T-helper 1 cell treated with Interleukin-12 subunit alpha and Interleukin-12 subunit beta and Interleukin-4 antibody, amounts not matched to agents 30 μg/mL and 1 μg/mL, for 36 hours (primary cell): ENCODE measurements around the gene GSTA2.

Source experiments
- H3K27ac Mint-ChIP-seq: one replicate; pipeline ENCODE4 v1.8.0; 2021; ENCODE audit warnings: mild to moderate bottlenecking, mixed read lengths
- H3K27me3 Mint-ChIP-seq: one replicate; pipeline ENCODE4 v1.8.0; 2021; ENCODE audit warnings: low read depth, mixed read lengths
- H3K36me3 Mint-ChIP-seq: one replicate; pipeline ENCODE4 v1.8.0; 2021; ENCODE audit warnings: low read depth, mixed read lengths
- H3K4me1 Mint-ChIP-seq: one replicate; pipeline ENCODE4 v1.8.0; 2021; ENCODE audit warnings: low read depth, mixed read lengths
- H3K4me3 Mint-ChIP-seq: one replicate; pipeline ENCODE4 v1.8.0; 2021; ENCODE audit warnings: mild to moderate bottlenecking, moderate library complexity, mixed read lengths
- H3K9me3 Mint-ChIP-seq: one replicate; pipeline ENCODE4 v1.8.0; 2021; ENCODE audit warnings: mixed read lengths

GSTA2 gene

GRCh38 chr6:52745764-52746201 is 17.5 kb downstream of the GSTA2 start:
- no peak overlapping the region for H3K27ac Mint-ChIP-seq
- no peaks in the 10 kb centered on the region for H3K36me3 Mint-ChIP-seq
- H3K9me3 Mint-ChIP-seq = no peaks in the 10 kb centered on the region
- no peaks in the 10 kb centered on the region for H3K4me1 Mint-ChIP-seq
- no peak overlapping the region for H3K4me3 Mint-ChIP-seq
- H3K27me3 Mint-ChIP-seq = no peaks in the 10 kb centered on the region

- no peak overlapping the region for H3K4me3 Mint-ChIP-seq
- H3K9me3 Mint-ChIP-seq = no peaks in the 10 kb centered on the region
- no peaks in the 10 kb centered on the region for H3K4me1 Mint-ChIP-seq
- no peaks in the 10 kb centered on the region for H3K36me3 Mint-ChIP-seq
- no peak overlapping the region for H3K27ac Mint-ChIP-seq
- H3K27me3 Mint-ChIP-seq = no peaks in the 10 kb centered on the region
Observed at GRCh38 chr6:52741872-52742271, 21.4 kb downstream of the GSTA2 start.

DNA sequence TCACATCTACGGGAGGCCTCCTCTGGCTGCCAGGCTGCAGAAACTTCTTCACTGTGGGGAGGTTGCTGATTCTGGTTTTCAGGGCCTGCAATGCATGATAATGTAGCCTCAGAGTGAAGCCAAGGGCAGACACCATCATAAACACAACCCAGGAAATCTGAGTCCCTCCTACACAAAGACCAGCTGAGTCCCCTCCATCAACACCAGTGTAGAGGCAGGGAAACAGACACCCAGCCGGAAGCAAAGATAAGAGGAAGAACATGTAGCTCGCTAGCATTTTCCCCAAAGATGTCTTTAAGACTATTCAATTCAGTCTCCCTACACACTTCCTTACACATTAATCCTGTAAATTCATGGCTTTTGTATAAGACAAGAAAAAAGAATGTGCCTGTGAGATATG is 23.6 kb downstream of the GSTA2 start:
- Mint-ChIP-seq H3K9me3 (no peaks in the 10 kb centered on the region), H3K4me1 (no peaks in the 10 kb centered on the region), H3K36me3 (no peaks in the 10 kb centered on the region), H3K27me3 (no peaks in the 10 kb centered on the region), H3K4me3 (no peak overlapping the region), H3K27ac (no peak overlapping the region)

DNA sequence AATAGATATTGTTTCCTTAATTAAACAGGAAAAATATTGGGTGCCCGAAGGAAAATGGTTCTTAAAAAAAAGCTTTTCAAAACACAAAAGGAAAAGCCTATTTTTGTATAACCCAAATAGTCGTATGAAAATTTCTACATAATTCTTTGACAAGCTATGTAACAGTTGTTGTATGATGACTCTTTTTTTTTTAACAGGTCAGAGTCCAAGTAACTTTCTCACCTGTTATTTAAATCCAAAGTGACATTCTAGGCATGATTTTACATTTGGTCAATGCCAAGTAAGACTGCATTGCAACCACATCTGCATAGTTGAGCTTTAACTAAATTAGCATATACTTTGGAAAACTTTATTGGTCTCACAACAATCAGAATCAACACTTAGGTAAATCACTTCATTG is 24.1 kb downstream of the GSTA2 start:
- H3K4me1 Mint-ChIP-seq = no peaks in the 10 kb centered on the region
- H3K27me3 Mint-ChIP-seq = no peaks in the 10 kb centered on the region
- no peaks in the 10 kb centered on the region for H3K9me3 Mint-ChIP-seq
- H3K36me3 Mint-ChIP-seq = no peaks in the 10 kb centered on the region
- H3K27ac Mint-ChIP-seq = no peak overlapping the region
- H3K4me3 Mint-ChIP-seq = no peak overlapping the region

DNA sequence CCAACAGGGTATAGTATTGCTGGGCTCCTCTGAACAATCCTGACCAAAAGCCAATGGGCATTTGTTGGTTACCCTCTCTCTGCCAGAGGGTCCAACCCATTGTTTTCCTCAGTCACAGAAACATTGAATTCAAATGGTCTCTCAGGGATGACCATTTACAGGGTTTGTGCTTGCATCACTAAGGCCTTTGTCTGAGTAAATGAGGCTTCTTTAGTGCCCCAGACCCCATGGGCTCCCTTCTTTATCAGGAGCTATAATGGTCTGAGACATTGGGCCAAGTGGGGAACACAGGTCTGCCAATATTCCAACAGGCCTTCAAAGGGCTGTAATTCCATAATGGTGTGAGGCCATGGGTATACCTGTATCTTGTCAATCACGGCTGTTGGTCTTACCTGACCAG is 27.1 kb downstream of the GSTA2 start:
- H3K27me3 Mint-ChIP-seq = no peaks in the 10 kb centered on the region
- H3K27ac Mint-ChIP-seq = no peak overlapping the region
- no peaks in the 10 kb centered on the region for H3K9me3 Mint-ChIP-seq
- H3K4me1 Mint-ChIP-seq = no peaks in the 10 kb centered on the region
- no peaks in the 10 kb centered on the region for H3K36me3 Mint-ChIP-seq
- no peak overlapping the region for H3K4me3 Mint-ChIP-seq

DNA sequence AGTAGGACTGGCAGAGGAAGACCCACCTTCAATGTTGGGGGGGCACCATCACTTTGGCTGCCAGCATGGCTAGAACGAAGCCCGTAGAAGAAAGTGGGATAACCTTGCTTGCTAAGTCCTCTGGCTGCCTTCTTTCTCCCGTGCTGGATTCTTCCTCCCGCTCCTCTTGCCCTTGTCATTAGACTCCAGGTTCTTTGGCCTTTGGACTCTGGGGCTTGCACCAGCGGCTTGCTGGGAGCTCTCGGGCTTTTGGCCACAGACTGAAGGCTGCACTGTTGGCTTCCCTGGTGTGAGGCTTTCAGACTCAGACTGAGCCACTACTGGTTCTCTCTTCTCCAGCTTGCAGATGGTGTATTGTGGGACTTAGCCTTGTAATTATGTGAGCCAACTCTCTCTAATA is 28.2 kb downstream of the GSTA2 start:
- no peak overlapping the region for H3K27ac Mint-ChIP-seq
- H3K36me3 Mint-ChIP-seq = no peaks in the 10 kb centered on the region
- no peaks in the 10 kb centered on the region for H3K27me3 Mint-ChIP-seq
- H3K4me3 Mint-ChIP-seq = no peak overlapping the region
- no peaks in the 10 kb centered on the region for H3K9me3 Mint-ChIP-seq
- no peaks in the 10 kb centered on the region for H3K4me1 Mint-ChIP-seq

- no peaks in the 10 kb centered on the region for H3K36me3 Mint-ChIP-seq
- no peaks in the 10 kb centered on the region for H3K4me1 Mint-ChIP-seq
- no peak overlapping the region for H3K27ac Mint-ChIP-seq
- H3K4me3 Mint-ChIP-seq = no peak overlapping the region
- no peaks in the 10 kb centered on the region for H3K9me3 Mint-ChIP-seq
- no peaks in the 10 kb centered on the region for H3K27me3 Mint-ChIP-seq
Observed at GRCh38 chr6:52734072-52734471, 29.2 kb downstream of the GSTA2 start.

DNA sequence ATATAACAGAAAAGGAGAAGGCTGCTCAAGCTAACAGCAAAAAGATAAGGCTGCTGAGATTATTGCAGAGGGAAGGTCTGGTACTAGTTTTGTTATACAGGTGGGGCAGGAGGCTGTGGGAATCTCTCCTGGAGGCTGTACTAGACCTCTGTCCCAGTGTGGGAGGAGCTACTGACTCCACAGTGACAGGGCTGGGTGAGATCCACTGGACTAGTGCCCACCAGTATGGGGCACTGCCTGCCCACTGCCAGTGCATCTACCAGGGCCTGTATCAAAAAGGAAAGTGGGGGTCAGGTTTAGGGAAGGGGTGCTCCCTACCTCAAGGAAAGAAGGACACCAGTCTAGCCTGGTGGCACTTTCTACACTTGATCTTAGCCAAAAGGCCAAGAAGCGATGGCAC is 30.1 kb downstream of the GSTA2 start:
- H3K9me3 Mint-ChIP-seq = no peaks in the 10 kb centered on the region
- H3K4me1 Mint-ChIP-seq = no peaks in the 10 kb centered on the region
- no peaks in the 10 kb centered on the region for H3K27me3 Mint-ChIP-seq
- no peak overlapping the region for H3K27ac Mint-ChIP-seq
- no peak overlapping the region for H3K4me3 Mint-ChIP-seq
- no peaks in the 10 kb centered on the region for H3K36me3 Mint-ChIP-seq

DNA sequence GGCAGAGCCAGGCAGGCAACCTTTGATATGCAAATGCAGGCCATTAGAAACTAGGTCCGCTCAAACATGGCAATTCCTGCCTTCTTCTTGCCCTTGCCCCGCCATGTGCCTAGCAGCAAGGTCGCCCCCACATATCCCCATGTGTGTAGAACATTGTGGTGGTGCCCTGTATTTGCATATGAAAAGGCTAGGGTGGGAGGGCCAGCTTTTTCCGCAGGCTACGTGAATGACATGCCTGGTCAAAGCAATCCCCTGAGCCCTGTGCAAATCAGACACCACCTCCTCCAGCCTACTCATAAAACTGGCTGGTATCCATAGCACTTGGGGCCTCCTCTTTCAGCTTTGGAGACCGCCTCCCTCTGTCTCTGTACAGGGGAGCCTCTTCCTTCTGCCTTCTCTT is 31.6 kb downstream of the GSTA2 start:
- Mint-ChIP-seq H3K27ac (no peak overlapping the region), H3K27me3 (no peaks in the 10 kb centered on the region), H3K4me1 (no peaks in the 10 kb centered on the region), H3K4me3 (no peak overlapping the region), H3K9me3 (no peaks in the 10 kb centered on the region), H3K36me3 (no peaks in the 10 kb centered on the region)

- H3K4me3 Mint-ChIP-seq = no peak overlapping the region
- no peak overlapping the region for H3K27ac Mint-ChIP-seq
- no peaks in the 10 kb centered on the region for H3K36me3 Mint-ChIP-seq
- no peaks in the 10 kb centered on the region for H3K27me3 Mint-ChIP-seq
- H3K9me3 Mint-ChIP-seq = no peaks in the 10 kb centered on the region
- no peaks in the 10 kb centered on the region for H3K4me1 Mint-ChIP-seq
Observed at GRCh38 chr6:52729576-52729975, 33.7 kb downstream of the GSTA2 start.

DNA sequence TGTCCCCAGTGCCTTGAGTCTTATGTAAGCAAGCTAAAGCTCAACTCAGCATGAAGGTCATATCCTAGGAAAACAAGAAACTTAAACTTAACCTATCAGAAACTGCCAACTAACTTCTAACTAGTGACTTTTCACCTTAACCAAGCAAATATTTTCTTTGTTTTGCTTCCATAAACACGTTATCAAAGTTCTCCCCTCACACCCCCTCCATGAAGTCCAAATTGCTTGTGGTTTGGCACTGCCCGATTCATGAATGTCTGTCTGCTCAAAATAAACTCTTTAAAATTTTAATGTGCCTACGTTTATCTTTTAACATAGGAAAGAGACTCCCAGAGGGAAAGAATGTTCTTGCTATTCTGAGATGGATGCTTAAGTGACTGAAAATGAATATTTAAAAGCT is 34.9 kb downstream of the GSTA2 start:
- Mint-ChIP-seq H3K36me3 (no peaks in the 10 kb centered on the region), H3K9me3 (no peaks in the 10 kb centered on the region), H3K4me3 (no peak overlapping the region), H3K4me1 (no peaks in the 10 kb centered on the region), H3K27ac (no peak overlapping the region), H3K27me3 (no peaks in the 10 kb centered on the region)

DNA sequence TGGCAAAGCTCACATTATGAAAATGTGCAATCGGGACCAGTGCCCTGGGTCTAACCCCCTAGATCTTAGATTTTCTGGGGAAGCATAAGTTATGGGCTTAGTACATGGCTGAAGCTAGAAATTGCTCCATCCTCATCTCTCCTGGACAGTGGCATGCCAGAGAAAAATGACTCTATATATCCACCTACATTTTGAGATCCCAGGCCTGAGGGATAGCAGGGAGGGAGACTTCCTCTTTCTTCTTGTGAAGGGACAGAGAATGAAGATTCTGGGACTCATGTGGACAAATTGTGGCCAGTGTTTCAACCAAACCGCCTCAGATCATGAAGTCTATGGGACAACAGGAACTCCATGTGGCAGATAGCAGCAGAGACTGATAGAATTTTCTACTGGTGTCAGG is 35.4 kb downstream of the GSTA2 start:
- no peak overlapping the region for H3K27ac Mint-ChIP-seq
- no peaks in the 10 kb centered on the region for H3K27me3 Mint-ChIP-seq
- H3K36me3 Mint-ChIP-seq = no peaks in the 10 kb centered on the region
- H3K9me3 Mint-ChIP-seq = no peaks in the 10 kb centered on the region
- H3K4me1 Mint-ChIP-seq = no peaks in the 10 kb centered on the region
- H3K4me3 Mint-ChIP-seq = no peak overlapping the region

- Mint-ChIP-seq H3K9me3 (no peaks in the 10 kb centered on the region), H3K36me3 (no peaks in the 10 kb centered on the region), H3K27ac (no peak overlapping the region), H3K4me1 (no peaks in the 10 kb centered on the region), H3K27me3 (no peaks in the 10 kb centered on the region), H3K4me3 (no peak overlapping the region)
Observed at GRCh38 chr6:52726741-52727535, 36.3 kb downstream of the GSTA2 start.

DNA sequence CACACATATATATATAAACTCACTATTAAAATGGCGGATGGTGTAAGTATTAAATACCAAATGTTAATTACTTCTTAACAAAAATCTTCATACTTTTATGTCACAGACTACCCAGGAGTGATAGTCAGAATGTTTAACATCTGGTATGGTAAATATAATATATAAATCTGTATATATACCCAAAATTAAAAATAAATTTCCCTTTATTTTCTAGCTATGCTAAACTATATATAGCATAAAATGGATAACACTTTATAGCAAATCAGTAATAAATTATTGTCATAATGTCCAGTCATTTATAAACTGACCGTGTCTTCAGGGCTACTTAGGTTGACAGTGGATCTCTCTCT is 37.1 kb downstream of the GSTA2 start:
- Mint-ChIP-seq H3K36me3 (no peaks in the 10 kb centered on the region), H3K9me3 (no peaks in the 10 kb centered on the region), H3K27ac (no peak overlapping the region), H3K4me1 (no peaks in the 10 kb centered on the region), H3K27me3 (no peaks in the 10 kb centered on the region), H3K4me3 (no peak overlapping the region)

- Mint-ChIP-seq H3K4me1 (no peaks in the 10 kb centered on the region), H3K36me3 (no peaks in the 10 kb centered on the region), H3K4me3 (no peak overlapping the region), H3K27ac (no peak overlapping the region), H3K9me3 (no peaks in the 10 kb centered on the region), H3K27me3 (peaks cover 2% of the 10 kb centered on the region)
Observed at GRCh38 chr6:52725535-52726192, 37.6 kb downstream of the GSTA2 start.
